ENCODE results near the gene GABBR1. TPM values are rescaled to one million over a fixed set of nuclear protein-coding genes. Genes with fewer than 3 reads are reported as not detected.

Gene GABBR1
- total and polyA plus RNA-seq, 2 donors (not counting 1 experiment from before 2014, with no cell fraction given), result 198 to 241 TPM

GRCh38 chr6:29676981-29677601, 44.1 kb upstream of the GABBR1 start:
- H3K4me3 ChIP-seq (ENCODE audit: control extremely low read depth in 1 of 5, extremely low read depth in 1 of 5, insufficient read depth in 1 of 5, low read depth in 2 of 5, low read length in 4 of 5), result no peak overlapping the region
- peaks cover 0 to 11% (median 0%) of the 10 kb centered on the region in 3 donors for H3K9me3 ChIP-seq (ENCODE audit: control extremely low read depth in 1 of 3, control insufficient read depth in 2 of 3, insufficient read depth in 1 of 3, low read length in 2 of 3)
- H3K27me3 ChIP-seq (replicated peaks in 1 of 4; ENCODE audit: control extremely low read depth in 1 of 4, control insufficient read depth in 3 of 4, insufficient read depth in 4 of 4, low read length in 3 of 4), result peaks cover 0 to 11% (median 2%) of the 10 kb centered on the region in 4 experiments
- intact Hi-C loops (cut with micrococcal nuclease), result no loop called here
- H3K79me2 ChIP-seq (ENCODE audit: control insufficient read depth, insufficient read depth, low read length), result no peaks in the 10 kb centered on the region
- H3K27me3 Mint-ChIP-seq, result peaks cover 7% of the 10 kb centered on the region
- CTCF ChIA-PET, result interaction anchor here (2.0 to 2.2 kb wide), 2 partner anchors 23 to 27 kb away, joined by 5 to 9 read pairs; no protein-coding TSS in a partner anchor
- peaks cover 18% of the 10 kb centered on the region for H3K4me1 Mint-ChIP-seq
- no peaks in the 10 kb centered on the region for H3K4me1 ChIP-seq (ENCODE audit: control insufficient read depth in 2 of 2, insufficient read depth in 2 of 2, low read length in 2 of 2)
- H3K9ac ChIP-seq (ENCODE audit: low read length), result no peak overlapping the region
- no peak for TF ChIP-seq EZH2 (IDR thresholded peaks at IDR 0.05; ENCODE audit: borderline replicate concordance, insufficient read depth, low read depth, low read length, poor library complexity, severe bottlenecking)
- peak overlapping the region; percentile 54 for H3K27ac Mint-ChIP-seq
- H3K36me3 ChIP-seq (replicated peaks in 1 of 2; ENCODE audit: control extremely low read depth in 1 of 2, control insufficient read depth in 1 of 2, extremely low read depth in 1 of 2, insufficient read depth in 2 of 2, low read length in 1 of 2), result no peaks in the 10 kb centered on the region
- no peak overlapping the region for H2AFZ ChIP-seq (ENCODE audit: insufficient read depth, low read depth, low read length, poor library complexity, severe bottlenecking)
- H3K9me3 Mint-ChIP-seq (ENCODE audit: insufficient read depth), result no peaks in the 10 kb centered on the region
- DNase-seq (no peak), ATAC-seq (ENCODE audit: low read depth) (no peak)
- WGBS (ENCODE audit: insufficient coverage), result 0% methylated on average over 2 of the region's 2 CpGs
- H3K4me2 ChIP-seq (replicated peaks; ENCODE audit: low read depth, low read length, poor library complexity, severe bottlenecking), result no peak overlapping the region
- POLR2A ChIA-PET, result interaction anchor here (0.7 kb wide), 2 partner anchors 48 to 191 kb away, joined by 3 to 4 read pairs; no protein-coding TSS in a partner anchor
- H3K4me3 Mint-ChIP-seq, result no peak overlapping the region
- H4K20me1 ChIP-seq (ENCODE audit: control insufficient read depth, insufficient read depth, low read length, poor library complexity, severe bottlenecking), result no peaks in the 10 kb centered on the region
- no peak overlapping the region for H3K27ac ChIP-seq (ENCODE audit: low read length in 2 of 2)

- Mint-ChIP-seq H3K9me3 (ENCODE audit: insufficient read depth) (no peaks in the 10 kb centered on the region), H3K4me3 (no peak overlapping the region)
- no CpG with 5 or more reads among the region's 1 CpG for WGBS (ENCODE audit: insufficient coverage)
Measured at GRCh38 chr6:29675561-29675960, 42.6 kb upstream of the GABBR1 start.

More at GRCh38 chr6:29675561-29675960, 42.6 kb upstream of the GABBR1 start:
- no peaks in the 10 kb centered on the region for H3K4me1 ChIP-seq (ENCODE audit: control insufficient read depth in 2 of 2, insufficient read depth in 2 of 2, low read length in 2 of 2)
- ChIA-PET POLR2A (no interaction called here), CTCF (interaction anchor here (2.2 kb wide), 1 partner anchor 22 kb away, joined by 11 read pairs; no protein-coding TSS in a partner anchor)
- H3K9me3 ChIP-seq (ENCODE audit: control extremely low read depth in 1 of 3, control insufficient read depth in 2 of 3, insufficient read depth in 1 of 3, low read length in 2 of 3), result peaks cover 0 to 7% (median 0%) of the 10 kb centered on the region in 3 donors
- H3K4me2 ChIP-seq (replicated peaks; ENCODE audit: low read depth, low read length, poor library complexity, severe bottlenecking), result no peak overlapping the region
- peaks cover 0 to 17% (median 8%) of the 10 kb centered on the region in 4 experiments for H3K27me3 ChIP-seq (replicated peaks in 1 of 4; ENCODE audit: control extremely low read depth in 1 of 4, control insufficient read depth in 3 of 4, insufficient read depth in 4 of 4, low read length in 3 of 4)
- H3K4me3 ChIP-seq (ENCODE audit: control extremely low read depth in 1 of 5, extremely low read depth in 1 of 5, insufficient read depth in 1 of 5, low read depth in 2 of 5, low read length in 4 of 5), result no peak overlapping the region
- peaks cover 7% of the 10 kb centered on the region for H3K27me3 Mint-ChIP-seq
- H2AFZ ChIP-seq (ENCODE audit: insufficient read depth, low read depth, low read length, poor library complexity, severe bottlenecking), result no peak overlapping the region
- no peaks in the 10 kb centered on the region for H3K36me3 ChIP-seq (replicated peaks in 1 of 2; ENCODE audit: control extremely low read depth in 1 of 2, control insufficient read depth in 1 of 2, extremely low read depth in 1 of 2, insufficient read depth in 2 of 2, low read length in 1 of 2)
- ATAC-seq (ENCODE audit: low read depth) (no peak), DNase-seq (no peak)
- intact Hi-C loops (cut with micrococcal nuclease), result no loop called here
- TF ChIP-seq EZH2 (IDR thresholded peaks at IDR 0.05; ENCODE audit: borderline replicate concordance, insufficient read depth, low read depth, low read length, poor library complexity, severe bottlenecking), result no peak
- no peak for TF ChIP-seq CTCF (IDR thresholded peaks at IDR 0.05)
- no peak overlapping the region for H3K27ac Mint-ChIP-seq
- peaks cover 13% of the 10 kb centered on the region for H3K4me1 Mint-ChIP-seq
- no peaks in the 10 kb centered on the region for H4K20me1 ChIP-seq (ENCODE audit: control insufficient read depth, insufficient read depth, low read length, poor library complexity, severe bottlenecking)
- no peak overlapping the region for H3K27ac ChIP-seq (ENCODE audit: low read length in 2 of 2)
- no peak overlapping the region for H3K9ac ChIP-seq (ENCODE audit: low read length)
- no peaks in the 10 kb centered on the region for H3K79me2 ChIP-seq (ENCODE audit: control insufficient read depth, insufficient read depth, low read length)
